ENCODE data around the gene HSD17B11.
"Not testable (repeated sequence)": the region's sequence is repeated elsewhere in the genome, so short reads cannot be mapped to it uniquely, and the experiment has no call there.

HSD17B11 gene

DNA sequence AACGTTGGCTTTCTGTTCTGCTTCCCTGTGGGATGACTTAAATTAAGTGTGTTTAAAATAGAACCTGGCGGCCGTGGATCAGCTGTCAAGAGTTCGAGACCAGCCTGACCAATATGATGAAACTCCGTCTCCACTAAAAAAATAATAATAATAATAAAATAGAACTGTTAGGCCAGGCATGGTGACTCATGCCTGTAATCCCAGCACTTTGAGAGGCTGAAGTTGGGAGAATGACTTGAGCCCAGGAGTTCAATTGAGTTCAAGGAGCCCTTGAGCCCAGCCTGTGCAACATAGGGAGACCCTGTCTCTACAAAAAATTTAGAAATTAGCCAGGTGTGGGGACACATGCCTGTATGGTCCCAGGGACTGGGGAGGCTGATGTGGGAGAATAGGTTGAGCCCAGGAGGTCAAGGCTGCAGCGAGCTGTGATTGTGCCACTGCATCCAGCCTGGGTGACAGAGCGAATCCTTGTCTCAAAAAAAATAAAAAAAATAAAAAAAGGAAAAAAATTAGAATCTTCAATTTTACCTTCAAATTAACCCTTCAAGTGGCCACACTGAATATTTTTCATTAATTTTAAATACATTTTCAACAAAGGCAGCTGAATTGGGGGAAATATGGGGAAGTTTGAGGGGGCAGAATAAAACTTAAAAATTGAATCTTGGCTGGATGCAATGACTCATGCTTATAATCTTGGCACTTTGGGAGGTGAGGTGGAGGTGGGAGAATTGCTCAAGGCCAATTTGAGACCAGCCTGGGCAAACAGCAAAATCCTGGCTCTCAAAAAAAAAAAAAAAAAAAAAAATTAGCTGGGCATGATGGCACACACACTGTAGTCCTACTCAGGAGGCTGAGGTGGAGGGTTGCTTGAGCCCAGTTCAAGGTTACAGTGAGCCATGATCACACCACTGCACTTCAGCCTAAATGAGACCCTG is 36.6 kb downstream of the HSD17B11 start:
- no peak for DNase-seq

GRCh38 chr4:87353592-87353991 is 37.4 kb downstream of the HSD17B11 start:
- no peak for DNase-seq

DNA sequence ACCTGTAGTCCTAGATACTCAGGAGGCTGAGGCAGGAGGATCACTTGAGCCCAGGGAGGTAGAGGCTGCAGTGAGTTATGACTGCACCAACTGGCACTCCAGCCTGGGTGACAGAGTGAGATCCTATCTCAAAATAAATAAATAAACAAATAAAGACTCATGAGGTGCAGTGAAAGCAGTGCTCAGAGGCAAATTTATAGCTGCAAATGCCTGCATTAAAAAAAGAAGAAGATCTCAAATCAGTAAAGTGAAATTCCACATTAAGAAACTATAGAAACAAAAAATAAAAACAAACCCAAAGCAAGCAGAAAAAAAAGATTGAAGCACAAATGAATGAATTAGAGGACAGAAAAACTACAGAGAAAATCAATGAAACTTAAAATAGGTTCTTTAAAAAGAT is 45.8 kb downstream of the HSD17B11 start:
- no peak for DNase-seq

DNA sequence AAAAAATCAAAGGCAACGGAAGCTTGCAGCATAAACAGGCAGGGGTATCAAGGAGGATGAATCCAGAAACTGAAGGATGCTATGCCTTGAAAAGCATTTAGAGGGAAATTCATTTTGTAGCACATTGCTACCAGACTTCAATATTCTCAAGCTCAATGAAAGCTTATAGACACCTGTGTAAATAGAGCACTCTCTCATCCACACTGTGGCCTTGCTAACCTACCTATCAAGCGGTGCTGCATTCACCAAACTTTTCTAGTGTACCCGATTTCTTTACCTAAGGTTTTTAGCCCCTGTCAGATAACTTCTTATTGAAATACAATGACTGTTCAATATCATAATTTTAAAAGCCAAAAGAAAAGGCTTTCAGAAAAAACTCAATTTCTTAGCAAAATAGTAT is 48.1 kb downstream of the HSD17B11 start:
- DNase-seq = no peak

- DNase-seq = not testable (repeated sequence)
These were observed 48.9 kb downstream of the HSD17B11 start for GRCh38 chr4:87341954-87342635.

GRCh38 chr4:87339440-87339839 is 51.5 kb downstream of the HSD17B11 start:
- no peak for DNase-seq

DNA sequence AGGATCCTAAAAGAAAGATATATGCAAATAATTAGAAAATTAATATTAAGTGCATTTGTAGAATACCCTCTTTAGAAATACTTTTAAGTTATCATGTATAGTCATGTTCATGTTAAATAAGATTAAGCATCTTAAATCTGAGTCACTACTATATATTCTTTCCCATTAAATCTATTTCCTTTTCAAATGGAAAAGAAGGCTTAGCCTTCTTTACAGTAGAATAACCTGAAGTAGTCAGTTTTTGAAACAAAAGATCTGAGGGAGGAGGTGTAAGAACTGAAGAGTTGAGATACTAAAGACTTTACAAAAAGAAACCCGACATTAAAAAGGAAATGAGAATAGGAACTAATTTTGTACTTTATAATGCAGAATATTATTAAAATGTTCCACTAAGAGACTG is 53.6 kb downstream of the HSD17B11 start:
- DNase-seq = no peak

DNA sequence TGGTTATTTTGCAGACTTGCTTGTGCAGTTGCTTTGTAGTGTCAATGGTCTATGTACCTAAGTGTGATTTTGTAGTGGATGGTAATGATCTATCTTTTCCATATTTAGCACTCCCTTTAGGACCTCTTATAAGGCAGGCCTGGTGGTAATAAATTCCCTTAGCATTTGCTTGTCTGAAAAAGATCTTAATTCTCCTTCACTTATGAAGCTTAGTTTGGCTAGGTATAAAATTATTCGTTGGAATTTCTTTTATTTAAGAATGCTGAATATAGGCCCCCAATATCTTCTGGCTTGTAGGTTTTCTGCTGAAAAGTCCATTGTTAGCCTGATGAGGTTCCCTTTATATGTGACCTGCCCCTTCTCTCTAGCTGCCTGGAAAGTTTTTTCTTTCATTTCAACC is 57.7 kb downstream of the HSD17B11 start:
- no peak for DNase-seq

- no peak for DNase-seq
These were observed 60.2 kb downstream of the HSD17B11 start for GRCh38 chr4:87330761-87331160.

DNA sequence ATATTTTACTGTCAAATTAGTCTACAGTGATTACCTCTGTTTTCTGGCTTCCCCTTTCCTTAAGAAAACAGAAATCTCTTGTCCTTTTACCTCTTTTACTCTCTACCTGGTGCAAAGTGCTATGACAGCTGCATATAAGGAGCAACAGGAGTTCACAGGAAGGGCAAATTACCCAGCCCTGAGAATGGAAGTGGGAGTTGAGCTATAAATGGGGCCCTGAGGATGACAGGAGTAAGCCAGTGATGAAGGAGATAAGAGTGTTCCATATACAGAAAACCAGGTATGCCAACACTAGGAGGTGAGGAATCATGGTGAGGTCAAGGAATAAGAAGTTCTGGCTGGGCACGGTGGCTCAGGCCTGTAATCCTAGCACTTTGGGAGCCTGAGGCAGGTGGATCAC is 63.9 kb downstream of the HSD17B11 start:
- no peak for DNase-seq

DNA sequence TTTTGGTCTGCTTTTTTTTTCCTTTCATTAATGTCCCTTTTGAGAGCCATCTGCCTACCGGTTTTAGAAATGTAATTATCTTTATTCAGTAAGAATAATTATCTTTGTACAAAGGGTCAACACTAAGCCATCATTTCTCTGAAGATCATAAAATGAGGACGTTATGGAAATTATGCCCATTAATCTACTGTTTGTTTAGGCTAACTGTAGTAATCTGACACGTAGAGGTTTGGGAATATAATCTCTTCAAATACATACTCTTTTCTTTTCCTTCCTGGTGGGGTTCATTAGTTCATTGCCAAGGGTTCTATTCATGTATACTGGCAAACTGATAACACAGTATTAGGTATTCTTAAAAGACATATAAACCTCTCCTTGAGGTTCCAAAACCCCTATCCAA is 64.5 kb downstream of the HSD17B11 start:
- no peak for DNase-seq

- DNase-seq = no peak
These were observed 68.2 kb downstream of the HSD17B11 start, which contains the start of gene HSD17B13 for GRCh38 chr4:87322754-87323153. HSD17B13 (minus strand) TSS chr4:87322882; CDS start chr4:87322841, 41 bp downstream.

DNA sequence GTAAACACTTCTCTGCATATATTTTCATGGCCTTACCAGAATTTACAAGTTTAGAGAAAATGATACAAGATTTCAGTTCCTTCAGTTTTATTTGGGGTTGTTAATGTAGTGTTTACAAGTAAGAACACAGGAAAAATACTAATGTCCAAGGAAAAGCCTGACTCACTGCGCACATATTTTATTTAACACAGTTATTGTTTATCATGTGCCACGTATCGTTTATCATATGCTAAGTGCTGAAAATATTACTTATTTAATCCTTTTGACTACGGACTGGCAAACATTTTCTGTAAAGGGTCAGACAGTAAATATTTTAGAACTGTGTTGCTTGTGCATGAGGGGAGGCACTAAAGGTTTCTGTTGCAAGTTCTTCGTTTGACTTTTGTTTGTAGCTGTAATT is 69.1 kb downstream of the HSD17B11 start:
- no peak for DNase-seq

DNA sequence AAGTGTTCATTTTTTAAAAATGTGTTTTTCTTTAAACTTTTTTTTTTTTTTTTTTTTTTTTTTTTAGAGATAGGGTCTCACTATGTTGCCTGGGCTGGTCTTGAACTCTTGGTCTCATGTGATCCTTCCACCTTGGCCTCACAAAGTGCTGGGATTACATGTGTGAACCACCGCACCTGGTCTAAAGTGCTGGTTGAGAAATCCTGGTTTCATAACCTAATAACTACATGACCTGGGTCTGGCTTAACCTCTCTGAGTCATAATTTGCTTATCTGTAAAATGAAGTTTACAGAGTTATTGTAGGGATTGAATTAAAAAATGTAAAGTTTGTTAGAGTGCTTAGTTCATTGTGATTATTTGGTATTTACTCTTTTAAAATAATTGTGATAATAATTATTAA is 73.5 kb downstream of the HSD17B11 start:
- no peak for DNase-seq

GRCh38 chr4:87316961-87317360 is 74.0 kb downstream of the HSD17B11 start:
- no peak for DNase-seq

GRCh38 chr4:87315000-87315399 is 76.0 kb downstream of the HSD17B11 start:
- DNase-seq = not testable (repeated sequence)

GRCh38 chr4:87313756-87314155 is 77.2 kb downstream of the HSD17B11 start:
- no peak for DNase-seq

GRCh38 chr4:87311684-87312083 is 79.3 kb downstream of the HSD17B11 start:
- DNase-seq = no peak

- no peak for DNase-seq
These were observed 80.2 kb downstream of the HSD17B11 start for GRCh38 chr4:87310691-87311335.

- DNase-seq = no peak
These were observed 81.4 kb downstream of the HSD17B11 start for GRCh38 chr4:87309625-87310024.

- no peak for DNase-seq
These were observed 84.9 kb downstream of the HSD17B11 start for GRCh38 chr4:87306056-87306455.

DNA sequence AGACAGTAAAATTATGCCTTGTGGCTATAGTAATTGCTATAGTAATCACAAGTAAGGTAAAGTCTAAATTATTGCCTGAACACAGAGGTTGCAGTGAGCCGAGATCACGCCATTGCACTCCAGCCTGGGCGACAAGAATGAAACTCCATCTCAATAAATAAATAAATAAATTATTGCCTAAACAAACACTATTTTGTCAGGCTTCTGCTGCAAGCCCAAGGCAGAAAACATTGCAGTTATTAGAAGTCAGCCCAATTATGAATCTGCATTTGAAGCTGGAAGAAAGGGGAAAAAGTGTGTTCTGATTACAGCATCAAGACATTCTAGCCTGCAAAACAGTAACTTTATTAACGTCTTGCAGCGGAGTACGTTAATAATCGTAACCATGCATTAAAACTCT is 85.4 kb downstream of the HSD17B11 start:
- no peak for DNase-seq

DNA sequence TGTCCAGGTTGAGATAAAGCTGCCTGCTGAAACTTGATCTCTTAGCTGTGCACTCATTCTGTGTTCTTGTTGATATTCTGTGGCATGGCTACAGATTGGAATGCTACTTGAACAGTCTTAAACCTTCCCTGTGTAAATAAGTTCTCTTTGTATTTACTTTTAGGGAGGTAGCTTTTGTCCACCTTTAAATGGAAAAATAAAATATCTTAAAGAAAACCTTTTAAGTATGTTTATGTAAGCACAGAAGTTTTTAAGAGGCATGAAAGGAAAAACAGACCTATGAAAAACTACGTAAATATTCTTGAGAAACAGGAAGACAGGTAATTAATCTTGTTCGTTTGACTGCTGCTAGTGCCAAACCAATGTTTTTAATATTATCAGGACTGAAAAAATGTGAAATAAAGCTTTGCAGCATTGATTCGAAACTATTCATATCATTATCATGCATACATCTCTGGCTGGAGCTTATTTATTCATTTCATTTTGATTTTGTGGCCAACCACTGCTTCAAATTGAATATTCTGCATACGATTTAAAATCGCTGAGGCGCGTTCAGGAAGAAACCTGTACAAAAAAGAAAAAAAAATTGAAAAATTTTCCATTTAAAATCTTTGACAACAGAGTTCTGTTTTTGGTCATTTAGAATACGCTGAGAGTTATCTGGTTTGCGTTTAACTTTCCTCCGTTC is 86.1 kb downstream of the HSD17B11 start:
- DNase-seq = no peak
